Uterus (tissue), 2 donors: ENCODE results near the gene GSTA5.

Source experiments
- CTCF ChIP-seq, 4 experiments: fragments of 200-600 bp in 2 of 4; fragments of 450-650 bp in 2 of 4; sonication (generic) in 2 of 4; IDR thresholded peaks; one replicate each; pipeline ENCODE4 v1.5.1; 2016 to 2019; ENCODE audit warnings: antibody characterized with exemption in 4 of 4, mild to moderate bottlenecking in 2 of 4, moderate library complexity in 1 of 4
- POLR2A ChIP-seq, 2 donors: fragments of 450-650 bp; IDR thresholded peaks; one replicate each; pipeline ENCODE4 v1.6.1; 2016; ENCODE audit warnings: antibody characterized with exemption in 2 of 2, mild to moderate bottlenecking in 1 of 2, moderate library complexity in 1 of 2

DNA sequence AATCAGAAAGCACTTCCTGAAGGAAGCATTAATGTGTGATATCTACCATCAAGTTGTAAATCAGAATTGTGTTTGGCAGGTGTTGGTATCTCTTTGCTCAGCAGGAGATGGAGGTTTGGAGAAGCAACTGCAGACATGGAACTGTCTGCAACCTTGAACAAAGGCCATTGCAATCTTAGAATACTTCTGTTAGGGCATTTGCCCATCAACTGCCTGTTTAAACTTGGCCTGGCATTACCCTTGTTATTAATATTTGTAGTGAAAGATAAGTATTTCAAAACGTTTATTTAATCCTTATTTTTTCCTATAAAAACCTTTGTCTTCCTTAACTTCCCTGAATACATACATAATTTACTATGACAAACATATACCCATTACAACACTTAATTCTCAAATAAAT lies 14.1 kb downstream of the GSTA5 start:
- TF ChIP-seq CTCF (IDR thresholded peaks at IDR 0.05): no peak
- no peak for TF ChIP-seq POLR2A (IDR thresholded peaks at IDR 0.05)
